GM19025 (cell line): Measurements from ENCODE around the gene HAUS7.
A peak's percentile ranks its signal among the peaks of the same experiment; 100 is the strongest.
"Not testable (repeated sequence)": the region's sequence is repeated elsewhere in the genome, so short reads cannot be mapped to it uniquely, and the experiment has no call there.

ENCODE experiments used
- ATAC-seq: cut with Tn5 transposase; IDR thresholded peaks from one replicate; pipeline ENCODE4 v1.9.1; 2021; ENCODE audit warnings: mild to moderate bottlenecking, low read depth, moderate library complexity; ENCODE audit not compliant: unreplicated experiment

Gene HAUS7

GRCh38 chrX:153412746-153413720 lies 57.3 kb downstream of the HAUS7 start:
- no peak for ATAC-seq

GRCh38 chrX:153411988-153412574 lies 58.3 kb downstream of the HAUS7 start:
- no peak for ATAC-seq

GRCh38 chrX:153411255-153411987 lies 59.0 kb downstream of the HAUS7 start, which contains the start of gene ZFP92:
ZFP92 (plus strand) TSS chrX:153411472; CDS start chrX:153418323, 6,851 bp downstream.
- ATAC-seq: peak; percentile 72

- ATAC-seq: no peak
Observed at GRCh38 chrX:153410888-153411254, 59.5 kb downstream of the HAUS7 start.

- no peak for ATAC-seq
Observed at GRCh38 chrX:153410373-153410772, 60.0 kb downstream of the HAUS7 start.

- no peak for ATAC-seq
Observed at GRCh38 chrX:153409414-153410101, 60.8 kb downstream of the HAUS7 start.

- no peak for ATAC-seq
Observed at GRCh38 chrX:153408871-153409351, 61.5 kb downstream of the HAUS7 start.

GRCh38 chrX:153408221-153408721 lies 62.1 kb downstream of the HAUS7 start:
- no peak for ATAC-seq

GRCh38 chrX:153407736-153408135 lies 62.6 kb downstream of the HAUS7 start:
- no peak for ATAC-seq

GRCh38 chrX:153406903-153407302 lies 63.5 kb downstream of the HAUS7 start:
- no peak for ATAC-seq

GRCh38 chrX:153406011-153406410 lies 64.4 kb downstream of the HAUS7 start:
- no peak for ATAC-seq

GRCh38 chrX:153405426-153405825 lies 65.0 kb downstream of the HAUS7 start:
- ATAC-seq: no peak

GRCh38 chrX:153404333-153404732 lies 66.0 kb downstream of the HAUS7 start:
- ATAC-seq: not testable (repeated sequence)

- no peak for ATAC-seq
Observed at GRCh38 chrX:153401133-153401764, 69.1 kb downstream of the HAUS7 start, which contains the start of gene PNMA6E. PNMA6E (minus strand) TSS chrX:153401350; CDS start chrX:153398849, 2,501 bp downstream.

- ATAC-seq: no peak
Observed at GRCh38 chrX:153400146-153401132, 69.9 kb downstream of the HAUS7 start.

- no peak for ATAC-seq
Observed at GRCh38 chrX:153398275-153398960, 72.0 kb downstream of the HAUS7 start.
